PC-3 (cell line): ENCODE results near the gene EFNB1. TPM values are rescaled to one million over a fixed set of nuclear protein-coding genes. Genes with fewer than 3 reads are reported as not detected.

Experiments used
- ATAC-seq: fragments of 200-7000 bp; cut with Tn5 transposase; 2 replicates; pipeline ENCODE4 v1.9.1; 2020; ENCODE audit warnings: mild to moderate bottlenecking, moderate library complexity
- BruUV-seq: library from RNA; stranded (reverse); fragments of 400-500 nt; replicated peaks from 2 replicates; lab custom pipeline; 2021; lab: Mats Ljungman, UMichigan
- CTCF ChIA-PET: fragments of 300-600 bp; sonication (Branson Sonifier 250); formaldehyde crosslinking; loops from one replicate; lab custom pipeline; 2022; ENCODE audit warnings: antibody characterized with exemption; lab: Charles Lee
- POLR2A ChIA-PET: fragments of 300-600 bp; sonication (Branson Sonifier 250); formaldehyde crosslinking; loops from one replicate; lab custom pipeline; 2022; ENCODE audit warnings: antibody characterized with exemption; ENCODE audit not compliant: unreplicated experiment; lab: Charles Lee
- DNase-seq: peaks from one replicate; pipeline ENCODE4 v3.0.0-alpha.2; 2015
- H2AFZ ChIP-seq: fragments of 300-600 bp; sonication (generic); 2 replicates; pipeline ENCODE4 v1.6.0; 2016; ENCODE audit warnings: antibody characterized with exemption, low read length
- H3F3A ChIP-seq: fragments of 300-600 bp; sonication (generic); one replicate; pipeline ENCODE4 v1.6.0; 2017; ENCODE audit warnings: antibody characterized with exemption, low read length, control low read depth, mild to moderate bottlenecking; ENCODE audit not compliant: unreplicated experiment
- H3K27ac ChIP-seq: fragments of 300-600 bp; sonication (generic); 2 replicates; pipeline ENCODE4 v1.5.1; 2016; ENCODE audit warnings: mild to moderate bottlenecking, low read length
- H3K27me3 ChIP-seq: fragments of 300-600 bp; sonication (generic); 2 replicates; pipeline ENCODE4 v1.6.1; 2016; ENCODE audit warnings: low read length, mixed read lengths
- H3K36me3 ChIP-seq: fragments of 300-600 bp; sonication (generic); 2 replicates; pipeline ENCODE4 v1.6.1; 2016; ENCODE audit warnings: low read depth, mixed run types, low read length, mixed read lengths
- H3K4me1 ChIP-seq: fragments of 300-600 bp; sonication (generic); 2 replicates; pipeline ENCODE4 v1.5.1; 2016; ENCODE audit warnings: low read length; ENCODE audit not compliant: insufficient read depth
- H3K4me2 ChIP-seq: fragments of 300-600 bp; sonication (generic); 2 replicates; pipeline ENCODE4 v1.6.0; 2016; ENCODE audit warnings: low read length
- H3K4me3 ChIP-seq: fragments of 300-600 bp; sonication (generic); 2 replicates; pipeline ENCODE4 v1.5.1; 2016; ENCODE audit warnings: mild to moderate bottlenecking, low read length, mixed read lengths
- H3K79me2 ChIP-seq: fragments of 300-600 bp; sonication (generic); 2 replicates; pipeline ENCODE4 v1.6.1; 2017; ENCODE audit warnings: low read length, mixed read lengths
- H3K9ac ChIP-seq: fragments of 300-600 bp; sonication (generic); 2 replicates; pipeline ENCODE4 v1.6.0; 2016; ENCODE audit warnings: mild to moderate bottlenecking, low read length
- H3K9me2 ChIP-seq: fragments of 300-600 bp; sonication (generic); replicated peaks from 2 replicates; pipeline ENCODE4 v1.6.1; 2016; ENCODE audit warnings: mixed run types, low read length, mixed read lengths
- H3K9me3 ChIP-seq: fragments of 300-600 bp; sonication (generic); 2 replicates; pipeline ENCODE4 v1.6.1; 2016; ENCODE audit warnings: low read length, mixed read lengths
- H4K20me1 ChIP-seq: fragments of 300-600 bp; sonication (generic); 2 replicates; pipeline ENCODE4 v1.6.1; 2016; ENCODE audit warnings: low read length, mixed read lengths
- CTCF ChIP-seq: fragments of 300-600 bp; sonication (generic); conservative IDR thresholded peaks from 2 replicates; pipeline ENCODE4 v1.5.1; 2017; ENCODE audit warnings: antibody characterized with exemption, low read depth, mild to moderate bottlenecking, low read length
- EZH2 ChIP-seq: fragments of 300-600 bp; sonication (generic); IDR thresholded peaks from one replicate; pipeline ENCODE4 v1.6.1; 2017; ENCODE audit warnings: antibody characterized with exemption, mild to moderate bottlenecking, low read length; ENCODE audit not compliant: unreplicated experiment
- EZH2phosphoT487 ChIP-seq: fragments of 300-600 bp; sonication (generic); IDR thresholded peaks from 2 replicates; pipeline ENCODE4 v1.6.1; 2018; ENCODE audit warnings: mild to moderate bottlenecking, antibody characterized with exemption, low read length, borderline replicate concordance
- intact Hi-C: fragments of 100-400 bp; cut with micrococcal nuclease; formaldehyde crosslinking; loops from 2 replicates; pipeline ENCODE4 v1.9.0; 2023
- total RNA-seq: library from RNA; depleted of rRNA; stranded (reverse); fragments of >200 nt; gene quantifications from 2 replicates; pipeline ENCODE4 v1.2.3, GENCODE V29; 2014

The EFNB1 gene
- total RNA-seq, 1 experiment from 2014 or later, result 102 TPM

DNA sequence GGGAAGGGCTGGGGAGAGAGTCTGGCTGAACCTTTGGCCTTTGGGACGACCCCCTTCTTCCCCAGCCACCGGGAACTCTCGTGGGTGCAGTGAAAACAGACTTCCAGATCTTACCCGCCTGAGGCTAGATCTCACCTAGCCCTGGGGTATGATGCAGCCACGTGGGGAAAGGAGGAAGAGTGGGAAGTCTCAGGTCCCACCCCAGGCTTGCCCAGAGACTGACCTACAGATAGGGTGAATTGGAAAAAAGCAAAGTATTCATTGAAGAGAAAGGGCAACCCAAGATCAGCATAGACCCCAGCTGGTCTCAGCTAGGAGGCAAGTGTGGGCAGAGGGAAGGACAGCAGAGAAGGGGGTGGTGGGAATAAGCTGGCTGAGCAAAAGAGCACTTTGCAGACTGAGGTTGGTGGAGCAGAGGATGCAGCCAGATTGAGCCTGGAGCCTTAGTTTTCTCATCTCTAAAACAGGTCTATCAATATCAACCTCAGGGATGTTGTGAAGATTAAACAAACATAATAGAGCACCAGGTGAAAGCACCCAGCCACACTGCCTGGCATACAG lies 4.2 kb upstream of the EFNB1 start:
- ChIA-PET POLR2A (no interaction called here), CTCF (no interaction called here)
- no peaks in the 10 kb centered on the region for H3K9me2 ChIP-seq
- H3K79me2 ChIP-seq, result peaks cover 9% of the 10 kb centered on the region
- H3K36me3 ChIP-seq, result no peaks in the 10 kb centered on the region
- no peak overlapping the region for H3K27ac ChIP-seq
- H3K4me1 ChIP-seq, result peaks cover 15% of the 10 kb centered on the region; the same call in 1 of the 2 replicates
- no peak overlapping the region for H2AFZ ChIP-seq
- no peak overlapping the region for H3K4me2 ChIP-seq
- ATAC-seq (no peak), DNase-seq (no peak)
- BruUV-seq, result no TSS peak
- intact Hi-C loops, result loop anchor here (5.0 kb wide), 3 partner anchors 108 to 563 kb away; no protein-coding TSS in a partner anchor
- H3K9me3 ChIP-seq, result no peaks in the 10 kb centered on the region
- no peak overlapping the region for H3K4me3 ChIP-seq
- H3K27me3 ChIP-seq, result no peaks in the 10 kb centered on the region
- no peak for TF ChIP-seq EZH2phosphoT487
- TF ChIP-seq EZH2, result no peak
- TF ChIP-seq CTCF, result no peak
- no peak overlapping the region for H3K9ac ChIP-seq
- H3F3A ChIP-seq, result no peaks in the 10 kb centered on the region
- peaks cover under 1% of the 10 kb centered on the region; the same call in 1 of the 2 replicates for H4K20me1 ChIP-seq

GRCh38 chrX:68826113-68826980 lies 2.5 kb upstream of the EFNB1 start:
- ChIA-PET CTCF (interaction anchor here (2.5 to 2.7 kb wide), 2 partner anchors 206 to 235 kb away, joined by 14 to 48 read pairs; no protein-coding TSS in a partner anchor), POLR2A (interaction anchor here (0.5 kb wide), 1 partner anchor 199 kb away, joined by 3 read pairs; no protein-coding TSS in a partner anchor)
- Histone ChIP-seq H3K36me3 (no peaks in the 10 kb centered on the region), H3K4me3 (no peak overlapping the region), H3K9me2 (no peaks in the 10 kb centered on the region), H3F3A (no peaks in the 10 kb centered on the region), H3K9ac (no peak overlapping the region), H3K4me1 (peaks cover 15% of the 10 kb centered on the region; the same call in 1 of the 2 replicates), H2AFZ (no peak overlapping the region), H3K27me3 (no peaks in the 10 kb centered on the region), H4K20me1 (peaks cover 16% of the 10 kb centered on the region), H3K9me3 (no peaks in the 10 kb centered on the region), H3K79me2 (peaks cover 26% of the 10 kb centered on the region), H3K27ac (no peak overlapping the region), H3K4me2 (no peak overlapping the region)
- DNase-seq (no peak), ATAC-seq (no peak)
- TF ChIP-seq EZH2phosphoT487 (no peak), EZH2 (no peak)
- intact Hi-C loops, result loop anchor here (5.0 kb wide), 2 partner anchors 106 to 326 kb away; no protein-coding TSS in a partner anchor
- no TSS peak for BruUV-seq

GRCh38 chrX:68827256-68827655 lies 1.6 kb upstream of the EFNB1 start:
- no peaks in the 10 kb centered on the region for H3K36me3 ChIP-seq
- intact Hi-C loops, result loop anchor here (1.0 to 5.0 kb wide), 3 partner anchors 105 to 395 kb away; no protein-coding TSS in a partner anchor
- POLR2A ChIA-PET, result interaction anchor here (1.9 to 2.0 kb wide), 2 partner anchors 199 to 205 kb away, joined by 45 to 62 read pairs; no protein-coding TSS in a partner anchor

More at GRCh38 chrX:68827256-68827655, 1.6 kb upstream of the EFNB1 start:
- Histone ChIP-seq H3K9me3 (no peaks in the 10 kb centered on the region), H3F3A (no peaks in the 10 kb centered on the region), H3K27ac (no peak overlapping the region), H3K79me2 (peaks cover 35% of the 10 kb centered on the region), H3K9ac (no peak overlapping the region), H3K9me2 (no peaks in the 10 kb centered on the region), H3K4me2 (no peak overlapping the region; the same call in 1 of the 2 replicates), H2AFZ (no peak overlapping the region), H3K4me1 (peaks cover 15% of the 10 kb centered on the region; the same call in 1 of the 2 replicates), H3K27me3 (no peaks in the 10 kb centered on the region), H3K4me3 (no peak overlapping the region), H4K20me1 (peaks cover 23% of the 10 kb centered on the region)
- no TSS peak for BruUV-seq
- no peak for ATAC-seq
- no peak for TF ChIP-seq EZH2
- TF ChIP-seq EZH2phosphoT487, result no peak
- TF ChIP-seq CTCF, result no peak
- no peak for DNase-seq
- CTCF ChIA-PET, result interaction anchor here (0.6 to 2.7 kb wide), 11 partner anchors 18 to 395 kb away, joined by 3 to 48 read pairs (median 8); no protein-coding TSS in a partner anchor
